GM12878 (cell line): ENCODE measurements around the gene LIG1. TPM values are rescaled to one million over a fixed set of nuclear protein-coding genes. Genes with fewer than 3 reads are reported as not detected.
A peak's percentile ranks its signal among the peaks of the same experiment; 100 is the strongest.

Source experiments
- ATAC-seq: fragments of 200-7000 bp; cut with Tn5 transposase; 3 replicates; pipeline ENCODE4 v1.9.1; 2020; ENCODE audit warnings: mild to moderate bottlenecking, moderate library complexity
- BruUV-seq: library from RNA; stranded (reverse); fragments of 400-500 nt; replicated peaks from 2 replicates; lab custom pipeline; 2021; lab: Mats Ljungman, UMichigan
- CTCF ChIA-PET: fragments of 300-600 bp; sonication (Branson Sonifier 250); formaldehyde crosslinking; extraction: SDS; loops from one replicate; lab custom pipeline; 2021; ENCODE audit warnings: inconsistent platforms; lab: Yijun Ruan, JAX
- POLR2A ChIA-PET: fragments of 350-600 bp; formaldehyde crosslinking; extraction: SDS; loops from one replicate; lab custom pipeline; 2021; ENCODE audit warnings: inconsistent platforms; lab: Charles Lee
- RAD21 ChIA-PET: fragments of 300-600 bp; sonication (Branson Sonifier 250); formaldehyde crosslinking; loops from one replicate; lab custom pipeline; 2023; ENCODE audit warnings: antibody characterized with exemption; ENCODE audit not compliant: unreplicated experiment; lab: Charles Lee
- SMC1A ChIA-PET: fragments of 300-600 bp; sonication (Branson Sonifier 250); formaldehyde crosslinking; loops from one replicate; lab custom pipeline; 2023; ENCODE audit not compliant: unreplicated experiment, uncharacterized antibody; lab: Charles Lee
- DNase-seq: peaks from one replicate; pipeline ENCODE4 v3.0.0-alpha.2; 2011; ENCODE audit warnings: low read depth, low spot score
- FAIRE-seq: peaks from 3 replicates; lab custom pipeline; 2011; peaks lifted over from hg19 to GRCh38; lab: Jason Lieb, UNC
- H2AFZ ChIP-seq: 2 replicates; pipeline ENCODE4 v1.6.0; 2011; ENCODE audit warnings: low read depth, low read length, control low read depth; ENCODE audit not compliant: control insufficient read depth
- H3K27ac ChIP-seq: 2 replicates; pipeline ENCODE4 v1.5.1; 2011; ENCODE audit warnings: control low read depth; ENCODE audit not compliant: control insufficient read depth, insufficient read depth
- H3K27me3 ChIP-seq, 2 experiments: replicated peaks in 1 of 2; 2 replicates each; pipeline versions ENCODE4 v1.6.0 to v1.6.1; 2011; ENCODE audit warnings: low read length in 1 of 2; ENCODE audit not compliant: control insufficient read depth in 2 of 2, insufficient read depth in 2 of 2
- H3K36me3 ChIP-seq, 2 experiments: 2 replicates each; pipeline ENCODE4 v1.5.1; 2011; ENCODE audit warnings: low read length in 1 of 2; ENCODE audit not compliant: control insufficient read depth in 2 of 2, insufficient read depth in 2 of 2
- H3K4me1 ChIP-seq: 2 replicates; pipeline ENCODE4 v1.6.1; 2011; ENCODE audit warnings: mild to moderate bottlenecking, low read length, moderate library complexity, mixed read lengths; ENCODE audit not compliant: control insufficient read depth, insufficient read depth
- H3K4me2 ChIP-seq: 2 replicates; pipeline ENCODE4 v1.6.0; 2011; ENCODE audit warnings: control low read depth; ENCODE audit not compliant: control insufficient read depth, insufficient read depth
- H3K4me3 ChIP-seq: fragments of 200-600 bp; sonication (generic); 2 replicates; pipeline ENCODE4 v1.5.1; 2016
- H3K79me2 ChIP-seq: 2 replicates; pipeline ENCODE4 v1.6.0; 2011; ENCODE audit warnings: low read length; ENCODE audit not compliant: control insufficient read depth, insufficient read depth
- H3K9ac ChIP-seq: 2 replicates; pipeline ENCODE4 v1.8.0; 2011; ENCODE audit warnings: low read length, control low read depth, mixed read lengths; ENCODE audit not compliant: control insufficient read depth, insufficient read depth
- H3K9me3 ChIP-seq: replicated peaks from 3 replicates; pipeline ENCODE4 v1.5.1; 2011; ENCODE audit warnings: mild to moderate bottlenecking, low read length; ENCODE audit not compliant: control insufficient read depth, insufficient read depth
- H4K20me1 ChIP-seq: 2 replicates; pipeline ENCODE4 v1.6.0; 2011; ENCODE audit not compliant: control insufficient read depth, insufficient read depth
- BHLHE40 ChIP-seq, 2 experiments: fragments of 450-650 bp in 1 of 2; IDR thresholded peaks; 2 replicates each; pipeline ENCODE4 v1.6.1; 2011 to 2017; ENCODE audit warnings: low read depth in 2 of 2, borderline replicate concordance in 1 of 2, improper control_type of control experiment in 1 of 2, low read length in 1 of 2, mild to moderate bottlenecking in 1 of 2
- FOXK2 ChIP-seq: fragments of 450-650 bp; IDR thresholded peaks from 2 replicates; pipeline ENCODE4 v1.6.1; 2017; ENCODE audit warnings: mild to moderate bottlenecking, moderate library complexity
- IKZF2 ChIP-seq, 2 experiments: fragments of 450-650 bp; IDR thresholded peaks; 2 replicates each; pipeline ENCODE4 v1.6.1; 2017; ENCODE audit warnings: mild to moderate bottlenecking in 2 of 2, moderate library complexity in 2 of 2
- MEF2A ChIP-seq: IDR thresholded peaks from 2 replicates; pipeline ENCODE4 v1.6.1; 2011; ENCODE audit warnings: low read depth, mild to moderate bottlenecking, low read length, moderate library complexity; ENCODE audit not compliant: insufficient read depth
- MEF2B ChIP-seq: fragments of 450-650 bp; IDR thresholded peaks from 2 replicates; pipeline ENCODE4 v1.6.1; 2018; ENCODE audit warnings: mild to moderate bottlenecking, moderate library complexity; ENCODE audit not compliant: partially characterized antibody, poor library complexity, severe bottlenecking
- MLLT1 ChIP-seq: fragments of 450-650 bp; IDR thresholded peaks from 2 replicates; pipeline ENCODE4 v1.6.1; 2016; ENCODE audit warnings: mild to moderate bottlenecking
- NBN ChIP-seq: fragments of 450-650 bp; IDR thresholded peaks from 2 replicates; pipeline ENCODE4 v1.6.1; 2016
- NFXL1 ChIP-seq: fragments of 450-650 bp; IDR thresholded peaks from 2 replicates; pipeline ENCODE4 v1.6.1; 2017; ENCODE audit warnings: antibody characterized with exemption, mild to moderate bottlenecking, borderline replicate concordance
- RFX5 ChIP-seq: IDR thresholded peaks from 2 replicates; pipeline ENCODE4 v1.6.1; 2011; ENCODE audit warnings: low read depth, low read length, improper control_type of control experiment
- SUPT20H ChIP-seq: IDR thresholded peaks from 2 replicates; pipeline ENCODE4 v1.6.1; 2011; ENCODE audit warnings: low read depth, mild to moderate bottlenecking, low read length, moderate library complexity, borderline replicate concordance; ENCODE audit not compliant: control insufficient read depth
- ZBTB11 ChIP-seq: fragments of 450-650 bp; formaldehyde crosslinking; IDR thresholded peaks from 2 replicates; pipeline ENCODE4 v1.5.0; 2022; ENCODE audit warnings: mild to moderate bottlenecking, missing genetic modification characterization
- ZBTB4 ChIP-seq: fragments of 450-650 bp; formaldehyde crosslinking; IDR thresholded peaks from 2 replicates; pipeline ENCODE4 v1.4.0; 2022; ENCODE audit warnings: mild to moderate bottlenecking, moderate library complexity
- whole genome bisulfite sequencing: methylation state at CpG from one replicate; pipeline ENCODE4 v1.1.6; 2016; ENCODE audit warnings: low lambda C conversion rate; ENCODE audit not compliant: insufficient replicate concordance, insufficient coverage; ENCODE audit errors: missing lambda C conversion rate; 5-methylcytosine and 5-hydroxymethylcytosine counted together
- in situ Hi-C: fragments of 300-500 bp; cut with MboI; formaldehyde crosslinking; loops from 9 replicates; pipeline ENCODE4 v1.14.3; 2018; ENCODE audit warnings: mixed read lengths
- intact Hi-C: fragments of 100-400 bp; cut with micrococcal nuclease; formaldehyde crosslinking; loops from one replicate; pipeline ENCODE4 v1.14.2; 2022; ENCODE audit not compliant: unreplicated experiment
- polyA plus RNA-seq, 11 experiments: library from polyadenylated mRNA; depleted of rRNA in 4 of 11; unstranded in 6 of 11; stranded (reverse) in 5 of 11; fragments of >200 nt; fragmentation: Nextera tagmentation in 4 of 11; fragmentation: Illumina TruSeq in 1 of 11; extraction: Ambion mirVana in 4 of 11; extraction: Trizol in 1 of 11; gene quantifications; 1 replicate in 1 of 11; 2 replicates in 10 of 11; pipeline versions ENCODE4 v1.2.1 to v1.2.3, GENCODE V29; 2011 to 2016; ENCODE audit warnings: inconsistent platforms in 2 of 11, missing spikeins in 2 of 11, low read depth in 1 of 11
- total RNA-seq, 4 experiments: library from RNA; depleted of rRNA in 3 of 4; stranded (reverse); fragments of >200 nt in 3 of 4; fragmentation: Illumina TruSeq in 1 of 4; extraction: Trizol in 1 of 4; gene quantifications; 2 replicates each; pipeline versions ENCODE4 v1.2.1 to v1.2.3, GENCODE V29; 2013 to 2021

Gene LIG1
- total and polyA plus RNA-seq, 10 of the 15 experiments (the other 5 are each of a cell fraction or from before 2014, with no cell fraction given) = 7.8 to 117 (median 73.7) TPM

DNA sequence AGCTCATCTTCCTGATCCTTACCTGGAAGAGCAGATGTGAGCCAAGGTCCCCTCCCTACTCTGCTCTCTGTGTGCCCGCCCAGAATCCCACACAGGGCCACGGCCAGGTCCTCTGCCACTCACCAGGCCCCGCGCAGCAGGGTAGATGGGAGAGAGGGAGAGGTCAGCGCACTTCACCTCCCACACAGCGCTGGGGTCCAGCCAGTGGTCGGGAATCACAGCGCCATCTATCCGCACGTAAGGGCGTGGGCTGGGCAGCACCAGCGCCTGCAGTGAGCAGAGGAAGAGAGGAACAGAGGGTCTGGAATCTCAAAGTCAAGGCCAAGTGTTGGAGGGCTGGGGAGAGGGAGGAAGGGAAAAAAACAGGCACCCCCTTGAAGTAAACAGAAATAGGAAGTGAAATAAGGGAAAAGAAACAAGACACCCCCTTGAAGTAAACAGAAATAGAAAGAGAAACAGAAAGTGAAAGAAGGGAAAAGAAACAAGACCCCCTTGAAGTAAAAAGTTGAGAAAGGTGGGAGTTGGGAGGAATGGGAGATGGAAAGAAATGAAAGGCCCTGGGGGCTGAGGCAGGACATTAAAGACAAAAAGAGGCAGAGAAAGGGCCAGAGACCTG is 52.5 kb downstream of the LIG1 start:
- SMC1A ChIA-PET = interaction anchor here (5.6 kb wide), 1 partner anchor 8 kb away, joined by 31 read pairs; the partner anchor contains the start of gene PLA2G4C
- RAD21 ChIA-PET = no interaction called here
- peak overlapping the region; percentile 56 for H2AFZ ChIP-seq
- no TSS peak for BruUV-seq
- peaks cover 16% of the 10 kb centered on the region for H3K4me1 ChIP-seq
- H3K36me3 ChIP-seq = peaks cover 0 to 12% of the 10 kb centered on the region in 2 experiments; a peak in 3 of 4 replicates
- CTCF ChIA-PET = interaction anchor here (10.0 kb wide), 1 partner anchor 8 kb away, joined by 85 read pairs; the partner anchor contains the start of gene PLA2G4C
- DNase-seq (no peak), FAIRE-seq (no peak), ATAC-seq (no peak)
- H3K4me2 ChIP-seq = no peak overlapping the region
- H3K4me3 ChIP-seq = no peak overlapping the region
- 89% methylated on average over 12 of the region's 12 CpGs for WGBS
- H3K27me3 ChIP-seq = no peaks in the 10 kb centered on the region
- POLR2A ChIA-PET = no interaction called here
- H3K27ac ChIP-seq = peak overlapping the region; percentile 54
- H3K9ac ChIP-seq = no peak overlapping the region
- in situ Hi-C loops = no loop called here
- intact Hi-C loops = no loop called here
- no peaks in the 10 kb centered on the region for H3K9me3 ChIP-seq
- no peaks in the 10 kb centered on the region for H4K20me1 ChIP-seq
- H3K79me2 ChIP-seq = no peaks in the 10 kb centered on the region
- TF ChIP-seq BHLHE40 (IDR thresholded peaks at IDR 0.05; ENCODE audit: borderline replicate concordance in 1 of 2, low read depth in 2 of 2, low read length in 1 of 2) (no peak), FOXK2 (peak; percentile 83), ZBTB4 (CRISPR knock-in tag) (no peak), RFX5 (no peak), MLLT1 (peak; percentile 74), NBN (peak; percentile 38; the same call in 1 of the 2 replicates), ZBTB11 (CRISPR knock-in tag) (no peak), NFXL1 (no peak), MEF2B (peak; percentile 21), IKZF2 (IDR thresholded peaks at IDR 0.05) (peak; percentile 72 to 79), MEF2A (0 out of 2 replicates have a peak, but pooled peaks have one; percentile 49), SUPT20H (no peak)
